GM23338 (cell line): Measurements from ENCODE around the gene SIPA1. TPM values are rescaled to one million over a fixed set of nuclear protein-coding genes. Genes with fewer than 3 reads are reported as not detected.

Source experiments
- ATAC-seq: fragments of 200-7000 bp; cut with Tn5 transposase; 3 replicates; pipeline ENCODE4 v1.9.1; 2020
- DNase-seq: peaks from one replicate; pipeline ENCODE4 v3.0.0-alpha.2; 2015; ENCODE audit warnings: low spot score
- H2AFZ ChIP-seq: fragments of 200-600 bp; sonication (generic); 2 replicates; pipeline ENCODE4 v1.8.0; 2016; ENCODE audit warnings: antibody characterized with exemption, mild to moderate bottlenecking, moderate library complexity
- H3F3A ChIP-seq: fragments of 200-600 bp; sonication (generic); replicated peaks from 2 replicates; pipeline ENCODE4 v1.8.0; 2017; ENCODE audit warnings: antibody characterized with exemption, mixed run types, low read depth
- H3K27ac ChIP-seq: fragments of 200-600 bp; sonication (generic); 2 replicates; pipeline ENCODE4 v1.6.1; 2016; ENCODE audit warnings: low read depth
- H3K27me3 ChIP-seq: fragments of 200-600 bp; sonication (generic); 2 replicates; pipeline ENCODE4 v1.8.0; 2016; ENCODE audit warnings: mild to moderate bottlenecking, mixed run types, moderate library complexity; ENCODE audit not compliant: insufficient read depth
- H3K36me3 ChIP-seq: fragments of 200-600 bp; sonication (generic); 2 replicates; pipeline ENCODE4 v1.8.0; 2016; ENCODE audit warnings: mild to moderate bottlenecking; ENCODE audit not compliant: insufficient read depth
- H3K4me1 ChIP-seq: fragments of 200-600 bp; sonication (generic); 2 replicates; pipeline ENCODE4 v1.8.0; 2016; ENCODE audit warnings: mild to moderate bottlenecking, moderate library complexity; ENCODE audit not compliant: insufficient read depth
- H3K4me2 ChIP-seq: fragments of 200-600 bp; sonication (generic); 2 replicates; pipeline ENCODE4 v1.7.1; 2017; ENCODE audit warnings: mixed run types
- H3K4me3 ChIP-seq: fragments of 200-600 bp; sonication (generic); 2 replicates; pipeline ENCODE4 v1.6.1; 2016; ENCODE audit warnings: mixed run types
- H3K79me2 ChIP-seq: fragments of 200-600 bp; sonication (generic); replicated peaks from 2 replicates; pipeline ENCODE4 v1.8.0; 2017; ENCODE audit warnings: mild to moderate bottlenecking; ENCODE audit not compliant: insufficient read depth
- H3K9me2 ChIP-seq: fragments of 200-600 bp; sonication (generic); 2 replicates; pipeline ENCODE4 v1.8.0; 2017; ENCODE audit not compliant: insufficient read depth
- H4K20me1 ChIP-seq: fragments of 200-600 bp; sonication (generic); replicated peaks from 2 replicates; pipeline ENCODE4 v1.8.0; 2017; ENCODE audit warnings: mild to moderate bottlenecking; ENCODE audit not compliant: insufficient read depth
- H3K27ac Mint-ChIP-seq: 2 replicates; pipeline ENCODE4 v1.8.0; 2020; ENCODE audit warnings: inconsistent platforms, mild to moderate bottlenecking, moderate library complexity, mixed read lengths
- H3K27me3 Mint-ChIP-seq: 3 replicates; pipeline ENCODE4 v1.8.0; 2022; ENCODE audit warnings: low read depth, mild to moderate bottlenecking, moderate library complexity, mixed read lengths, inconsistent platforms; ENCODE audit not compliant: insufficient read depth, poor library complexity
- H3K36me3 Mint-ChIP-seq: 3 replicates; pipeline ENCODE4 v1.8.0; 2021; ENCODE audit warnings: low read depth, mild to moderate bottlenecking, inconsistent platforms, moderate library complexity, mixed read lengths
- H3K4me1 Mint-ChIP-seq: 3 replicates; pipeline ENCODE4 v1.8.0; 2020; ENCODE audit warnings: mild to moderate bottlenecking, inconsistent platforms, mixed read lengths
- H3K4me3 Mint-ChIP-seq: 3 replicates; pipeline ENCODE4 v1.8.0; 2021; ENCODE audit warnings: moderate library complexity, mild to moderate bottlenecking, inconsistent platforms, mixed read lengths
- H3K9me3 Mint-ChIP-seq: 3 replicates; pipeline ENCODE4 v1.8.0; 2020; ENCODE audit warnings: moderate library complexity, mild to moderate bottlenecking, inconsistent platforms, mixed read lengths
- CREB1 ChIP-seq: fragments of 250-450 bp; sonication (Bioruptor Pico); IDR thresholded peaks from 2 replicates; pipeline ENCODE4 v1.5.0; 2020; ENCODE audit warnings: low read depth, mild to moderate bottlenecking, moderate library complexity
- EZH2 ChIP-seq: fragments of 200-600 bp; sonication (generic); IDR thresholded peaks from one replicate; pipeline ENCODE4 v1.8.0; 2017; ENCODE audit warnings: antibody characterized with exemption, mild to moderate bottlenecking, low read depth; ENCODE audit not compliant: unreplicated experiment
- JUNB ChIP-seq: IDR thresholded peaks from one replicate; pipeline ENCODE4 v1.6.1; 2016; ENCODE audit warnings: antibody characterized with exemption; ENCODE audit not compliant: unreplicated experiment
- POLR2AphosphoS5 ChIP-seq: IDR thresholded peaks from 2 replicates; pipeline ENCODE4 v1.6.1; 2016; ENCODE audit warnings: antibody characterized with exemption, low read depth
- STAT1 ChIP-seq: IDR thresholded peaks from one replicate; pipeline ENCODE4 v1.6.1; 2016; ENCODE audit warnings: antibody characterized with exemption; ENCODE audit not compliant: unreplicated experiment
- ZNF114 ChIP-seq: fragments of 250-450 bp; sonication (Bioruptor Pico); IDR thresholded peaks from 2 replicates; pipeline ENCODE4 v1.5.0; 2020; ENCODE audit warnings: mild to moderate bottlenecking, moderate library complexity
- ZNF331 ChIP-seq: fragments of 250-450 bp; sonication (Bioruptor Pico); IDR thresholded peaks from 2 replicates; pipeline ENCODE4 v1.5.0; 2020; ENCODE audit warnings: low read depth, mild to moderate bottlenecking, moderate library complexity
- ZNF462 ChIP-seq: fragments of 250-450 bp; sonication (Bioruptor Pico); IDR thresholded peaks from 2 replicates; pipeline ENCODE4 v1.5.0; 2020; ENCODE audit warnings: mild to moderate bottlenecking, moderate library complexity
- polyA plus RNA-seq: library from polyadenylated mRNA; unstranded; fragments of >200 nt; fragmentation: Nextera tagmentation; extraction: Ambion mirVana; gene quantifications from 2 replicates; pipeline ENCODE4 v1.2.1, GENCODE V29; 2016
- total RNA-seq: library from RNA; depleted of rRNA; stranded (reverse); fragments of >200 nt; shearing (Covaris generic); gene quantifications from 2 replicates; pipeline ENCODE4 v1.2.3, GENCODE V29; 2014
- TF ChIP-seq, protein P1 (sequence below), 2 experiments: fragments of 200-600 bp in 1 of 2; sonication (generic) in 1 of 2; conservative IDR thresholded peaks; 2 replicates each; pipeline versions ENCODE4 v1.5.1 to v1.6.1; 2016 to 2017; ENCODE audit warnings: antibody characterized with exemption in 2 of 2, low read depth in 2 of 2, mild to moderate bottlenecking in 2 of 2, moderate library complexity in 1 of 2
- TF ChIP-seq, protein P2 (sequence below): IDR thresholded peaks from one replicate; pipeline ENCODE4 v1.6.1; 2018; ENCODE audit warnings: antibody characterized with exemption; ENCODE audit not compliant: unreplicated experiment

The SIPA1 gene
- total and polyA plus RNA-seq, 2 experiments from 2014 or later: 50.1 to 54.6 TPM

- TF ChIP-seq, protein P1, sequence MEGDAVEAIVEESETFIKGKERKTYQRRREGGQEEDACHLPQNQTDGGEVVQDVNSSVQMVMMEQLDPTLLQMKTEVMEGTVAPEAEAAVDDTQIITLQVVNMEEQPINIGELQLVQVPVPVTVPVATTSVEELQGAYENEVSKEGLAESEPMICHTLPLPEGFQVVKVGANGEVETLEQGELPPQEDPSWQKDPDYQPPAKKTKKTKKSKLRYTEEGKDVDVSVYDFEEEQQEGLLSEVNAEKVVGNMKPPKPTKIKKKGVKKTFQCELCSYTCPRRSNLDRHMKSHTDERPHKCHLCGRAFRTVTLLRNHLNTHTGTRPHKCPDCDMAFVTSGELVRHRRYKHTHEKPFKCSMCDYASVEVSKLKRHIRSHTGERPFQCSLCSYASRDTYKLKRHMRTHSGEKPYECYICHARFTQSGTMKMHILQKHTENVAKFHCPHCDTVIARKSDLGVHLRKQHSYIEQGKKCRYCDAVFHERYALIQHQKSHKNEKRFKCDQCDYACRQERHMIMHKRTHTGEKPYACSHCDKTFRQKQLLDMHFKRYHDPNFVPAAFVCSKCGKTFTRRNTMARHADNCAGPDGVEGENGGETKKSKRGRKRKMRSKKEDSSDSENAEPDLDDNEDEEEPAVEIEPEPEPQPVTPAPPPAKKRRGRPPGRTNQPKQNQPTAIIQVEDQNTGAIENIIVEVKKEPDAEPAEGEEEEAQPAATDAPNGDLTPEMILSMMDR (conservative IDR thresholded peaks at IDR 0.05; ENCODE audit: low read depth in 2 of 2): no peak
- no peak for TF ChIP-seq ZNF114 (CRISPR knock-in tag)
- no peak for TF ChIP-seq JUNB
- TF ChIP-seq ZNF331 (CRISPR knock-in tag): no peak
These were observed 17.9 kb downstream of the SIPA1 start (continued) for GRCh38 chr11:65655570-65656332.

DNA sequence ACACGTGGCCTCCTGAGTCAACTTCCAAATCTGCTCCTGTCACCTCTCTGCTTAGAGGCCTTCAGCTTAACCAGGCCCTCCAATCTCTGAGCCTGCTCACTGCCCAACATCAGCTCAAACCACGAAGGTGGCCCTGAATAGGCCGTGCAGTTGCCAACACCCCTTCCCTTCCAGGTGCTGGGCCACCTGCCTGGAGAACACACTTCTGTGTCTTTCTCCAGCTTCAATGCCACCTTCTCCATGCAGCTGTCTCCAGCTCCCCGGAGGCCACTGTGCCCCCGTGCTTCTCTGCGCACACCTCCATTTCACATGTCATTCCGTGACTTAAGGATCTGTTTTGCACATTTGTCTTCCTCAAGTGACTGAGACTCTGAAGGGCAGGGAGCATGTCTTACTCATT is 19.5 kb downstream of the SIPA1 start:
- Histone ChIP-seq H3K36me3 (peaks cover 20% of the 10 kb centered on the region; the same call in 1 of the 2 replicates), H3K27ac (no peak overlapping the region), H2AFZ (no peak overlapping the region), H3K79me2 (peaks cover 14% of the 10 kb centered on the region), H3K4me1 (peaks cover 7% of the 10 kb centered on the region), H3F3A (peaks cover 15% of the 10 kb centered on the region), H3K4me2 (no peak overlapping the region), H3K27me3 (no peaks in the 10 kb centered on the region), H3K9me2 (no peaks in the 10 kb centered on the region), H4K20me1 (peaks cover 5% of the 10 kb centered on the region; the same call in 1 of the 2 replicates), H3K4me3 (no peak overlapping the region)
- H3K27ac Mint-ChIP-seq: no peak overlapping the region
- peaks cover 12% of the 10 kb centered on the region for H3K4me1 Mint-ChIP-seq
- peaks cover 12% of the 10 kb centered on the region for H3K27me3 Mint-ChIP-seq
- ATAC-seq: no peak
- no peak for DNase-seq
- no peak overlapping the region; the same call in 2 of the 3 replicates for H3K4me3 Mint-ChIP-seq
- peaks cover 70% of the 10 kb centered on the region for H3K36me3 Mint-ChIP-seq
- no peaks in the 10 kb centered on the region for H3K9me3 Mint-ChIP-seq
- TF ChIP-seq EZH2: no peak
- no peak for TF ChIP-seq ZNF462
- TF ChIP-seq POLR2AphosphoS5: no peak
- TF ChIP-seq, protein P2, sequence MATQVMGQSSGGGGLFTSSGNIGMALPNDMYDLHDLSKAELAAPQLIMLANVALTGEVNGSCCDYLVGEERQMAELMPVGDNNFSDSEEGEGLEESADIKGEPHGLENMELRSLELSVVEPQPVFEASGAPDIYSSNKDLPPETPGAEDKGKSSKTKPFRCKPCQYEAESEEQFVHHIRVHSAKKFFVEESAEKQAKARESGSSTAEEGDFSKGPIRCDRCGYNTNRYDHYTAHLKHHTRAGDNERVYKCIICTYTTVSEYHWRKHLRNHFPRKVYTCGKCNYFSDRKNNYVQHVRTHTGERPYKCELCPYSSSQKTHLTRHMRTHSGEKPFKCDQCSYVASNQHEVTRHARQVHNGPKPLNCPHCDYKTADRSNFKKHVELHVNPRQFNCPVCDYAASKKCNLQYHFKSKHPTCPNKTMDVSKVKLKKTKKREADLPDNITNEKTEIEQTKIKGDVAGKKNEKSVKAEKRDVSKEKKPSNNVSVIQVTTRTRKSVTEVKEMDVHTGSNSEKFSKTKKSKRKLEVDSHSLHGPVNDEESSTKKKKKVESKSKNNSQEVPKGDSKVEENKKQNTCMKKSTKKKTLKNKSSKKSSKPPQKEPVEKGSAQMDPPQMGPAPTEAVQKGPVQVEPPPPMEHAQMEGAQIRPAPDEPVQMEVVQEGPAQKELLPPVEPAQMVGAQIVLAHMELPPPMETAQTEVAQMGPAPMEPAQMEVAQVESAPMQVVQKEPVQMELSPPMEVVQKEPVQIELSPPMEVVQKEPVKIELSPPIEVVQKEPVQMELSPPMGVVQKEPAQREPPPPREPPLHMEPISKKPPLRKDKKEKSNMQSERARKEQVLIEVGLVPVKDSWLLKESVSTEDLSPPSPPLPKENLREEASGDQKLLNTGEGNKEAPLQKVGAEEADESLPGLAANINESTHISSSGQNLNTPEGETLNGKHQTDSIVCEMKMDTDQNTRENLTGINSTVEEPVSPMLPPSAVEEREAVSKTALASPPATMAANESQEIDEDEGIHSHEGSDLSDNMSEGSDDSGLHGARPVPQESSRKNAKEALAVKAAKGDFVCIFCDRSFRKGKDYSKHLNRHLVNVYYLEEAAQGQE: no peak
- no peak for TF ChIP-seq STAT1
- no peak for TF ChIP-seq CREB1 (CRISPR knock-in tag)
- TF ChIP-seq, protein P1 (conservative IDR thresholded peaks at IDR 0.05; ENCODE audit: low read depth in 2 of 2): no peak
